GM13977 (cell line): ENCODE data around the gene HLTF.
"Not testable (repeated sequence)": the region's sequence is repeated elsewhere in the genome, so short reads cannot be mapped to it uniquely, and the experiment has no call there.

Experiments used
- DNase-seq: peaks from one replicate; pipeline ENCODE4 v3.0.0; 2012; ENCODE audit warnings: low spot score
- CTCF ChIP-seq: IDR thresholded peaks from 2 replicates; pipeline ENCODE4 v1.5.1; 2012; ENCODE audit warnings: mild to moderate bottlenecking, control low read depth; ENCODE audit not compliant: insufficient read depth; ENCODE audit errors: extremely low read depth, missing control alignments
- in situ Hi-C: fragments of 300-500 bp; cut with MboI; formaldehyde crosslinking; loops from one replicate; pipeline ENCODE4 v1.12.0; 2022; ENCODE audit warnings: low sequenced_read_pairs, low pct_unique_long_range_greater_than_20kb, mixed read lengths, inconsistent platforms; ENCODE audit not compliant: unreplicated experiment

Gene HLTF

GRCh38 chr3:149104484-149104883, 18.2 kb upstream of the HLTF start:
- in situ Hi-C loops: no loop called here
- no peak for TF ChIP-seq CTCF

GRCh38 chr3:149101641-149102040, 15.3 kb upstream of the HLTF start:
- in situ Hi-C loops: no loop called here
- TF ChIP-seq CTCF: no peak
- DNase-seq: no peak

More at GRCh38 chr3:149104484-149104883, 18.2 kb upstream of the HLTF start:
- no peak for DNase-seq

GRCh38 chr3:149101154-149101553, 14.8 kb upstream of the HLTF start:
- DNase-seq: no peak
- in situ Hi-C loops: no loop called here
- no peak for TF ChIP-seq CTCF

- DNase-seq, in situ Hi-C loops: not testable (repeated sequence)
These were observed 11.7 kb upstream of the HLTF start for GRCh38 chr3:149097987-149098386.

GRCh38 chr3:149095487-149095886, 9.2 kb upstream of the HLTF start:
- in situ Hi-C loops: no loop called here
- no peak for TF ChIP-seq CTCF
- DNase-seq: peak; percentile 64

GRCh38 chr3:149091983-149092382, 5.7 kb upstream of the HLTF start:
- DNase-seq: no peak
- in situ Hi-C loops: no loop called here
- no peak for TF ChIP-seq CTCF

- no peak for TF ChIP-seq CTCF
- in situ Hi-C loops: no loop called here
- DNase-seq: peak; percentile 36
These were observed 4.6 kb upstream of the HLTF start for GRCh38 chr3:149090907-149091306.
